GM20000 (cell line): ENCODE measurements around the gene DLAT.

Experiments used
- DNase-seq: peaks from one replicate; pipeline ENCODE4 v3.0.0; 2012; ENCODE audit warnings: low spot score
- CTCF ChIP-seq: IDR thresholded peaks from 2 replicates; pipeline ENCODE4 v1.5.1; 2012; ENCODE audit warnings: mild to moderate bottlenecking, control low read depth; ENCODE audit errors: extremely low read depth, missing control alignments

DLAT gene

GRCh38 chr11:112024773-112025678, at the start of gene DLAT:
DLAT (plus strand) TSS chr11:112025408; CDS start chr11:112025473, 65 bp downstream.
- DNase-seq = peak; percentile 89
- TF ChIP-seq CTCF = no peak

GRCh38 chr11:111976119-111976766, 49.0 kb upstream of the DLAT start:
- TF ChIP-seq CTCF = no peak
- no peak for DNase-seq

GRCh38 chr11:111976767-111977145, 48.5 kb upstream of the DLAT start:
- no peak for DNase-seq
- no peak for TF ChIP-seq CTCF

- DNase-seq = peak; percentile 71
- no peak for TF ChIP-seq CTCF
Measured at GRCh38 chr11:111977146-111978027, 47.8 kb upstream of the DLAT start.

GRCh38 chr11:111978028-111978771, 47.0 kb upstream of the DLAT start:
- TF ChIP-seq CTCF = no peak

GRCh38 chr11:111980062-111980461, 45.1 kb upstream of the DLAT start:
- no peak for TF ChIP-seq CTCF
- no peak for DNase-seq

More at GRCh38 chr11:111978028-111978771, 47.0 kb upstream of the DLAT start:
- no peak for DNase-seq
